Prostate gland (tissue), 2 donors: ENCODE measurements around the gene HOXC6.

ENCODE experiments used
- POLR2A ChIP-seq: fragments of 450-650 bp; IDR thresholded peaks from one replicate; pipeline ENCODE4 v1.6.1; 2016; ENCODE audit warnings: antibody characterized with exemption, mild to moderate bottlenecking
- TF ChIP-seq, protein P1 (sequence below), 4 experiments: fragments of 200-600 bp in 2 of 4; fragments of 450-650 bp in 2 of 4; sonication (generic) in 2 of 4; IDR thresholded peaks; 1 replicate in 3 of 4; 2 replicates in 1 of 4; pipeline ENCODE4 v1.5.1; 2016 to 2019; ENCODE audit warnings: antibody characterized with exemption in 4 of 4, mild to moderate bottlenecking in 2 of 4, moderate library complexity in 2 of 4

DNA sequence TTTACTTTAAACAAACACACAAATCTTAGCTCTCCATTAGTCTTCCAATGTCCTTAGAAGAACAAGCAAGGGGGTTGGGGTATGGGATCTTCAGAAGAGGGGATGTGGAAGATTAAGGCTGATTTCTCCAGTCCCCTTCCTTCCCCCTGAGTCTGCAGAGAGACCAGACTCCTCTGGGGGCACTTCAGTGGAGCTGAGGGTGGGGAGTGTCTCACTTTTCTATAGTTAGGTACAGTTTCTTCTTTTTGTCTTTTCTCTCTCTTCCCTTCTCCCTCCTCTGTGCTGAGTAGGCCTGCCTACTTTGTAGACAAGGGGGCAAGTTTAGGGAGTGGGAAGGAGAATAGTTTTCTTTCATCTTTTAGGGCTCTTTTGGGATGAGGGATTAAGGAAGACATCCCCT lies 27.9 kb downstream of the HOXC6 start:
- no peak for TF ChIP-seq POLR2A
- TF ChIP-seq, protein P1, sequence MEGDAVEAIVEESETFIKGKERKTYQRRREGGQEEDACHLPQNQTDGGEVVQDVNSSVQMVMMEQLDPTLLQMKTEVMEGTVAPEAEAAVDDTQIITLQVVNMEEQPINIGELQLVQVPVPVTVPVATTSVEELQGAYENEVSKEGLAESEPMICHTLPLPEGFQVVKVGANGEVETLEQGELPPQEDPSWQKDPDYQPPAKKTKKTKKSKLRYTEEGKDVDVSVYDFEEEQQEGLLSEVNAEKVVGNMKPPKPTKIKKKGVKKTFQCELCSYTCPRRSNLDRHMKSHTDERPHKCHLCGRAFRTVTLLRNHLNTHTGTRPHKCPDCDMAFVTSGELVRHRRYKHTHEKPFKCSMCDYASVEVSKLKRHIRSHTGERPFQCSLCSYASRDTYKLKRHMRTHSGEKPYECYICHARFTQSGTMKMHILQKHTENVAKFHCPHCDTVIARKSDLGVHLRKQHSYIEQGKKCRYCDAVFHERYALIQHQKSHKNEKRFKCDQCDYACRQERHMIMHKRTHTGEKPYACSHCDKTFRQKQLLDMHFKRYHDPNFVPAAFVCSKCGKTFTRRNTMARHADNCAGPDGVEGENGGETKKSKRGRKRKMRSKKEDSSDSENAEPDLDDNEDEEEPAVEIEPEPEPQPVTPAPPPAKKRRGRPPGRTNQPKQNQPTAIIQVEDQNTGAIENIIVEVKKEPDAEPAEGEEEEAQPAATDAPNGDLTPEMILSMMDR (IDR thresholded peaks at IDR 0.05) = no peak
